Mucosa of stomach (tissue), 1 donor: ENCODE measurements around the gene GTF3C2.

Experiments used
- H3K27me3 ChIP-seq: one replicate; pipeline ENCODE4 v1.7.0; 2013; ENCODE audit warnings: mild to moderate bottlenecking, low read length; ENCODE audit not compliant: control insufficient read depth, insufficient read depth
- H3K36me3 ChIP-seq: one replicate; pipeline ENCODE4 v1.7.0; 2013; ENCODE audit warnings: low read length; ENCODE audit not compliant: control insufficient read depth, insufficient read depth
- H3K4me1 ChIP-seq: one replicate; pipeline ENCODE4 v1.7.0; 2013; ENCODE audit warnings: mild to moderate bottlenecking, low read length; ENCODE audit not compliant: control insufficient read depth, insufficient read depth
- H3K4me3 ChIP-seq: one replicate; pipeline ENCODE4 v1.7.0; 2013; ENCODE audit warnings: low read length
- H3K9ac ChIP-seq: one replicate; pipeline ENCODE4 v1.7.0; 2013; ENCODE audit warnings: mild to moderate bottlenecking, low read length, moderate library complexity
- H3K9me3 ChIP-seq: one replicate; pipeline ENCODE4 v1.7.0; 2013; ENCODE audit warnings: mild to moderate bottlenecking, low read length, moderate library complexity; ENCODE audit not compliant: control insufficient read depth
- donor health status: Pancreatic carcinoma.

The GTF3C2 gene

GRCh38 chr2:27298391-27299080 lies 58.0 kb downstream of the GTF3C2 start:
- Histone ChIP-seq H3K9ac (no peak overlapping the region), H3K9me3 (no peaks in the 10 kb centered on the region), H3K36me3 (no peaks in the 10 kb centered on the region), H3K4me3 (no peak overlapping the region), H3K27me3 (peaks cover 4% of the 10 kb centered on the region), H3K4me1 (peaks cover 4% of the 10 kb centered on the region)

GRCh38 chr2:27297195-27297594 lies 59.4 kb downstream of the GTF3C2 start:
- H3K9ac ChIP-seq, result no peak overlapping the region
- H3K36me3 ChIP-seq, result no peaks in the 10 kb centered on the region
- H3K4me3 ChIP-seq, result no peak overlapping the region
- H3K9me3 ChIP-seq, result no peaks in the 10 kb centered on the region
- peaks cover 4% of the 10 kb centered on the region for H3K27me3 ChIP-seq
- H3K4me1 ChIP-seq, result peaks cover 8% of the 10 kb centered on the region

GRCh38 chr2:27296481-27296880 lies 60.1 kb downstream of the GTF3C2 start:
- Histone ChIP-seq H3K4me1 (peaks cover 8% of the 10 kb centered on the region), H3K4me3 (no peak overlapping the region), H3K9me3 (no peaks in the 10 kb centered on the region), H3K9ac (no peak overlapping the region), H3K27me3 (peaks cover 8% of the 10 kb centered on the region), H3K36me3 (no peaks in the 10 kb centered on the region)

- no peak overlapping the region for H3K4me3 ChIP-seq
- peaks cover 8% of the 10 kb centered on the region for H3K27me3 ChIP-seq
Observed at GRCh38 chr2:27294928-27295327, 61.6 kb downstream of the GTF3C2 start.

GRCh38 chr2:27291865-27292264 lies 64.7 kb downstream of the GTF3C2 start:
- H3K4me1 ChIP-seq, result peaks cover 8% of the 10 kb centered on the region
- H3K36me3 ChIP-seq, result no peaks in the 10 kb centered on the region
- H3K9ac ChIP-seq, result no peak overlapping the region
- peaks cover 4% of the 10 kb centered on the region for H3K27me3 ChIP-seq
- no peak overlapping the region for H3K4me3 ChIP-seq
- H3K9me3 ChIP-seq, result no peaks in the 10 kb centered on the region

More at GRCh38 chr2:27294928-27295327, 61.6 kb downstream of the GTF3C2 start:
- H3K9ac ChIP-seq, result no peak overlapping the region
- peaks cover 8% of the 10 kb centered on the region for H3K4me1 ChIP-seq
- no peaks in the 10 kb centered on the region for H3K9me3 ChIP-seq
- no peaks in the 10 kb centered on the region for H3K36me3 ChIP-seq

GRCh38 chr2:27290549-27290948 lies 66.0 kb downstream of the GTF3C2 start:
- Histone ChIP-seq H3K9me3 (no peaks in the 10 kb centered on the region), H3K36me3 (no peaks in the 10 kb centered on the region), H3K27me3 (peaks cover 4% of the 10 kb centered on the region), H3K4me3 (no peak overlapping the region), H3K4me1 (peaks cover 8% of the 10 kb centered on the region), H3K9ac (no peak overlapping the region)

GRCh38 chr2:27288610-27289009 lies 68.0 kb downstream of the GTF3C2 start:
- Histone ChIP-seq H3K4me3 (no peak overlapping the region), H3K4me1 (peaks cover 5% of the 10 kb centered on the region), H3K36me3 (no peaks in the 10 kb centered on the region), H3K9me3 (no peaks in the 10 kb centered on the region), H3K27me3 (peaks cover 4% of the 10 kb centered on the region), H3K9ac (no peak overlapping the region)

GRCh38 chr2:27285481-27285880 lies 71.1 kb downstream of the GTF3C2 start:
- Histone ChIP-seq H3K27me3 (peaks cover 6% of the 10 kb centered on the region), H3K4me3 (no peak overlapping the region), H3K36me3 (no peaks in the 10 kb centered on the region), H3K4me1 (no peaks in the 10 kb centered on the region), H3K9ac (no peak overlapping the region), H3K9me3 (no peaks in the 10 kb centered on the region)

GRCh38 chr2:27284996-27285395 lies 71.6 kb downstream of the GTF3C2 start:
- H3K9me3 ChIP-seq, result no peaks in the 10 kb centered on the region
- H3K36me3 ChIP-seq, result no peaks in the 10 kb centered on the region
- H3K27me3 ChIP-seq, result peaks cover 6% of the 10 kb centered on the region
- H3K4me1 ChIP-seq, result no peaks in the 10 kb centered on the region
- H3K4me3 ChIP-seq, result no peak overlapping the region
- H3K9ac ChIP-seq, result no peak overlapping the region

GRCh38 chr2:27282892-27283291 lies 73.7 kb downstream of the GTF3C2 start:
- Histone ChIP-seq H3K4me3 (no peak overlapping the region), H3K36me3 (no peaks in the 10 kb centered on the region), H3K9ac (no peak overlapping the region), H3K4me1 (no peaks in the 10 kb centered on the region), H3K27me3 (peaks cover 6% of the 10 kb centered on the region), H3K9me3 (no peaks in the 10 kb centered on the region)

- no peak within 1 kb of the TSS for H3K4me3 ChIP-seq
- H3K4me1 ChIP-seq, result no peaks in the 10 kb centered on the region
- H3K36me3 ChIP-seq, result no peaks in the 10 kb centered on the region
- H3K9ac ChIP-seq, result no peak within 1 kb of the TSS
- peaks cover 6% of the 10 kb centered on the region for H3K27me3 ChIP-seq
- H3K9me3 ChIP-seq, result no peaks in the 10 kb centered on the region
Observed at GRCh38 chr2:27281855-27282559, 74.6 kb downstream of the GTF3C2 start, which contains the start of gene TRIM54. TRIM54 (plus strand) TSS chr2:27282429; CDS start chr2:27282732, 303 bp downstream.

- no peaks in the 10 kb centered on the region for H3K4me1 ChIP-seq
- no peak overlapping the region for H3K9ac ChIP-seq
- H3K27me3 ChIP-seq, result peaks cover 6% of the 10 kb centered on the region
Observed at GRCh38 chr2:27281442-27281841, 75.1 kb downstream of the GTF3C2 start.

More at GRCh38 chr2:27281442-27281841, 75.1 kb downstream of the GTF3C2 start:
- no peaks in the 10 kb centered on the region for H3K9me3 ChIP-seq
- no peak overlapping the region for H3K4me3 ChIP-seq
- no peaks in the 10 kb centered on the region for H3K36me3 ChIP-seq
